HepG2 (cell line): ENCODE measurements around the gene TMEM183A. TPM values are rescaled to one million over a fixed set of nuclear protein-coding genes. Genes with fewer than 3 reads are reported as not detected.

ENCODE experiments used
- ATAC-seq: fragments of 200-7000 bp; cut with Tn5 transposase; 3 replicates; pipeline ENCODE4 v1.9.1; 2020; ENCODE audit warnings: mild to moderate bottlenecking, moderate library complexity
- BruUV-seq: library from RNA; stranded (reverse); fragments of 400-500 nt; replicated peaks from 2 replicates; lab custom pipeline; 2021; lab: Mats Ljungman, UMichigan
- CTCF ChIA-PET: fragments of 300-600 bp; formaldehyde crosslinking; extraction: SDS; loops from one replicate; lab custom pipeline; 2021; ENCODE audit warnings: low total read pairs, inconsistent platforms, low intra/inter-chr PET ratio; lab: Yijun Ruan, JAX
- POLR2A ChIA-PET: fragments of 350-600 bp; sonication (Branson Sonifier 250); formaldehyde crosslinking; loops from one replicate; lab custom pipeline; 2020; ENCODE audit warnings: antibody characterized with exemption, inconsistent platforms; lab: Yijun Ruan, JAX
- DNase-seq: peaks from one replicate; pipeline ENCODE4 v3.0.0-alpha.2; 2015; ENCODE audit warnings: low spot score
- FAIRE-seq: peaks from 3 replicates; lab custom pipeline; 2011; peaks lifted over from hg19 to GRCh38; lab: Jason Lieb, UNC
- H2AFZ ChIP-seq: one replicate; pipeline ENCODE4 v1.6.1; 2011; ENCODE audit warnings: low read length, inconsistent platforms
- H3K27ac ChIP-seq: fragments of 300-600 bp; 3 replicates; pipeline ENCODE4 v1.8.0; 2011; ENCODE audit warnings: mixed run types, mild to moderate bottlenecking, mixed read lengths, low read length, inconsistent platforms; ENCODE audit not compliant: insufficient read depth; ENCODE audit errors: extremely low read length
- H3K27me3 ChIP-seq, 2 experiments: fragments of 200-600 bp in 1 of 2; 2 replicates in 1 of 2; 3 replicates in 1 of 2; pipeline versions ENCODE4 v1.6.0 to v1.8.0; 2011; ENCODE audit warnings: low read length in 2 of 2, mild to moderate bottlenecking in 2 of 2, moderate library complexity in 2 of 2, inconsistent platforms in 1 of 2; ENCODE audit not compliant: insufficient read depth in 2 of 2, control insufficient read depth in 1 of 2
- H3K36me3 ChIP-seq, 2 experiments: fragments of 200-600 bp in 1 of 2; replicated peaks in 1 of 2; 2 replicates in 1 of 2; 3 replicates in 1 of 2; pipeline versions ENCODE4 v1.5.1 to v1.8.0; 2011; ENCODE audit warnings: low read length in 2 of 2, inconsistent platforms in 1 of 2; ENCODE audit not compliant: insufficient read depth in 2 of 2, control insufficient read depth in 1 of 2
- H3K4me1 ChIP-seq: 2 replicates; pipeline ENCODE4 v1.5.1; 2012; ENCODE audit warnings: low read length, inconsistent platforms; ENCODE audit not compliant: insufficient read depth
- H3K4me2 ChIP-seq: 2 replicates; pipeline ENCODE4 v1.6.0; 2011; ENCODE audit warnings: low read depth, low read length, inconsistent platforms
- H3K4me3 ChIP-seq, 3 experiments: fragments of 200-600 bp in 1 of 3; sonication (generic), shearing (Covaris generic) in 1 of 3; replicated peaks in 1 of 3; 2 replicates each; pipeline ENCODE4 v1.5.1; 2011 to 2016; ENCODE audit warnings: low read length in 3 of 3, inconsistent platforms in 2 of 3, low read depth in 2 of 3, mild to moderate bottlenecking in 2 of 3, control low read depth in 1 of 3, mixed read lengths in 1 of 3; ENCODE audit not compliant: insufficient read depth in 1 of 3
- H3K79me2 ChIP-seq: one replicate; pipeline ENCODE4 v1.6.1; 2011; ENCODE audit warnings: low read length, inconsistent platforms; ENCODE audit not compliant: insufficient read depth
- H3K9ac ChIP-seq: 2 replicates; pipeline ENCODE4 v1.6.0; 2011; ENCODE audit warnings: mild to moderate bottlenecking, low read depth, low read length, inconsistent platforms; ENCODE audit not compliant: insufficient read depth
- H3K9me3 ChIP-seq: 2 replicates; pipeline ENCODE4 v1.5.1; 2012; ENCODE audit warnings: mild to moderate bottlenecking, low read length
- H4K20me1 ChIP-seq: 2 replicates; pipeline ENCODE4 v1.6.0; 2011; ENCODE audit warnings: inconsistent platforms, mild to moderate bottlenecking, low read length, moderate library complexity; ENCODE audit not compliant: insufficient read depth
- BORCS8-MEF2B ChIP-seq: sonication (generic); formaldehyde crosslinking; IDR thresholded peaks from 2 replicates; pipeline ENCODE4 v1.8.0; 2022; ENCODE audit warnings: mild to moderate bottlenecking, missing genetic modification reagents
- BRCA1 ChIP-seq: sonication (generic); formaldehyde crosslinking; IDR thresholded peaks from 2 replicates; pipeline ENCODE4 v1.4.0; 2020; ENCODE audit warnings: missing genetic modification reagents
- CHCHD3 ChIP-seq: sonication (generic); formaldehyde crosslinking; IDR thresholded peaks from 2 replicates; pipeline ENCODE4 v1.8.0; 2022; ENCODE audit warnings: mild to moderate bottlenecking, missing genetic modification reagents, moderate library complexity
- CREM ChIP-seq, 2 experiments: sonication (generic) in 1 of 2; formaldehyde crosslinking in 1 of 2; IDR thresholded peaks; 2 replicates each; pipeline versions ENCODE4 v1.4.0 to v1.6.1; 2016 to 2020; ENCODE audit warnings: antibody characterized with exemption in 1 of 2, mild to moderate bottlenecking in 1 of 2, missing genetic modification reagents in 1 of 2
- EHMT2 ChIP-seq: fragments of 200-600 bp; sonication (generic); IDR thresholded peaks from 2 replicates; pipeline ENCODE4 v1.7.0; 2017; ENCODE audit warnings: antibody characterized with exemption, low read depth, low read length, borderline replicate concordance
- FOXP1 ChIP-seq, 2 experiments: fragments of 450-650 bp in 1 of 2; IDR thresholded peaks; 2 replicates each; pipeline ENCODE4 v1.6.1; 2017 to 2018; ENCODE audit warnings: antibody characterized with exemption in 1 of 2
- GABPB1 ChIP-seq: IDR thresholded peaks from 2 replicates; pipeline ENCODE4 v1.6.1; 2016; ENCODE audit warnings: mild to moderate bottlenecking, missing genetic modification reagents, moderate library complexity, missing compliant biosample characterization
- ISX ChIP-seq: sonication (generic); formaldehyde crosslinking; conservative IDR thresholded peaks from 2 replicates; pipeline ENCODE4 v1.5.0; 2020; ENCODE audit warnings: missing genetic modification reagents
- MIER2 ChIP-seq: IDR thresholded peaks from 2 replicates; pipeline ENCODE4 v1.6.1; 2016; ENCODE audit warnings: missing biosample characterization, missing genetic modification reagents
- PCBP1 ChIP-seq: fragments of 200-400 bp; formaldehyde crosslinking; IDR thresholded peaks from 2 replicates; pipeline ENCODE4 v1.6.1; 2017; ENCODE audit warnings: mild to moderate bottlenecking, low read depth, low read length, borderline replicate concordance
- RARA ChIP-seq: IDR thresholded peaks from 2 replicates; pipeline ENCODE4 v1.6.1; 2016; ENCODE audit warnings: missing genetic modification reagents, missing compliant biosample characterization
- RFX3 ChIP-seq: IDR thresholded peaks from 2 replicates; pipeline ENCODE4 v1.6.1; 2016; ENCODE audit warnings: missing biosample characterization, missing genetic modification reagents
- SETDB1 ChIP-seq: sonication (generic); formaldehyde crosslinking; IDR thresholded peaks from 2 replicates; pipeline ENCODE4 v1.5.1; 2020; ENCODE audit warnings: missing genetic modification reagents, mild to moderate bottlenecking, borderline replicate concordance
- TMF1 ChIP-seq: sonication (generic); formaldehyde crosslinking; IDR thresholded peaks from 2 replicates; pipeline ENCODE4 v1.8.1; 2022; ENCODE audit warnings: low read depth, missing genetic modification reagents
- ZMYM4 ChIP-seq: sonication (generic); formaldehyde crosslinking; IDR thresholded peaks from 2 replicates; pipeline ENCODE4 v1.8.1; 2023; ENCODE audit warnings: mild to moderate bottlenecking, missing genetic modification reagents
- ZNF549 ChIP-seq: sonication (generic); formaldehyde crosslinking; IDR thresholded peaks from 2 replicates; pipeline ENCODE4 v1.5.0; 2020; ENCODE audit warnings: missing genetic modification reagents
- ZNF619 ChIP-seq: sonication (generic); formaldehyde crosslinking; IDR thresholded peaks from 2 replicates; pipeline ENCODE4 v1.4.0; 2020; ENCODE audit warnings: mild to moderate bottlenecking, missing genetic modification reagents
- WGBS: methylation state at CpG from one replicate; pipeline ENCODE4 v1.1.6; 2017; ENCODE audit warnings: low lambda C conversion rate; 5-methylcytosine and 5-hydroxymethylcytosine counted together
- in situ Hi-C: cut with HindIII; loops from 2 replicates; pipeline ENCODE4 v1.10.0; 2017; ENCODE audit warnings: low pct_unique_long_range_greater_than_20kb; ENCODE audit not compliant: extremely low pct_ligation_motif_present
- intact Hi-C: fragments of 100-400 bp; cut with micrococcal nuclease; formaldehyde crosslinking; loops from one replicate; pipeline ENCODE4 v1.10.0; 2022; ENCODE audit not compliant: unreplicated experiment
- polyA plus RNA-seq, 8 experiments: library from polyadenylated mRNA; depleted of rRNA in 3 of 8; stranded (reverse) in 7 of 8; unstranded in 1 of 8; fragments of >200 nt; fragmentation: Illumina TruSeq in 4 of 8; extraction: Trizol in 4 of 8; gene quantifications; 2 replicates each; pipeline versions ENCODE4 v1.2.1 to v1.2.3, GENCODE V29; 2011 to 2016; ENCODE audit warnings: low read depth in 4 of 8, missing spikeins in 1 of 8, mixed read lengths in 1 of 8; ENCODE audit not compliant: insufficient read depth in 1 of 8
- total RNA-seq, 5 experiments: library from RNA; depleted of rRNA; stranded (reverse); fragments of >200 nt; fragmentation: Illumina TruSeq; extraction: Trizol; gene quantifications; 2 replicates each; pipeline ENCODE4 v1.2.3, GENCODE V29; 2016; ENCODE audit warnings: low read depth in 1 of 5
- TF ChIP-seq, protein P1 (sequence below): sonication (generic); formaldehyde crosslinking; IDR thresholded peaks from 2 replicates; pipeline ENCODE4 v1.5.0; 2020; ENCODE audit warnings: mild to moderate bottlenecking, missing genetic modification reagents, borderline replicate concordance
- TF ChIP-seq, protein P2 (sequence below): sonication (generic); formaldehyde crosslinking; IDR thresholded peaks from 2 replicates; pipeline ENCODE4 v1.5.0; 2020; ENCODE audit warnings: missing genetic modification reagents
- TF ChIP-seq, protein P3 (sequence below): fragments of 450-650 bp; IDR thresholded peaks from 2 replicates; pipeline ENCODE4 v1.6.1; 2017

Gene TMEM183A
- total and polyA plus RNA-seq, 2 of the 13 experiments (the other 11 are each of a cell fraction or from before 2014, with no cell fraction given), result 59.7 to 82.0 TPM

DNA sequence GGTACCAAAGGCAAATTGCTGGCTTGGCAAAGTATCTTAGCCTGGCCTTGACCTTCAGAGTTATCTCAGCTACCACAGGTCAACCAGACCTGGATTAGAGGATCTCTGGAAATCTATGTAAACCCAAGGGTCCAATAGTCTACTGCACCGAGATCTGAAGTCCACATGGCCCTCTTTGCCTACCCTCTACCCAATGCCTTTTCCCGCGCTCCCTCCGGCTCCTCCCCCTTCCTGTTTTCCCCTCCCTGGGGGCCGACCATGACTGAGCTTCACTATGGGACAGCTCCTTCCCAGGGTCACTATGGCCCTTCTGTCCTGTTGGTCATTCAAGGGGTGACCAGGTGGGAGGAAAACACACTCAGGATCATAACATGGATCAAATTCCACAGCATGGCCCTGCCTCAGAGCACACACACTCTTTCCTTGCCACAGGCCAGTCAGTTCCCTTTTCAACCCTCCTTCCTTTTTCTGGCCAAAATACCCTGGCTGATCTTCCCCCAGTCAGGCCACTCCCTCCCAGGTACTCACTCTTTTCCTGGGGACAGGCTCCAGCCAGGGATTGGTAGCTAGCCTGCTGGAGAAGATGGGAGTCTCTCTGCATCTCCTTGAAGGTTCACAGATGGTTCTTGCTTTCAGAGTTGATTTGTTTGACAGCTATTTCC, 19.1 kb upstream of the TMEM183A start:
- ATAC-seq, result peak; percentile 50
- DNase-seq, result no peak
- Histone ChIP-seq H3K9ac (no peak overlapping the region), H3K79me2 (no peaks in the 10 kb centered on the region), H4K20me1 (no peaks in the 10 kb centered on the region), H3K4me1 (peaks cover 15% of the 10 kb centered on the region), H2AFZ (no peak overlapping the region), H3K27me3 (peaks cover 0 to 17% of the 10 kb centered on the region in 2 experiments; a peak in 3 of 5 replicates), H3K27ac (no peak overlapping the region), H3K4me3 (no peak overlapping the region; a peak in 1 of 6 replicates), H3K9me3 (no peaks in the 10 kb centered on the region), H3K4me2 (peak overlapping the region; percentile 8; the same call in 1 of the 2 replicates), H3K36me3 (no peaks in the 10 kb centered on the region)
- POLR2A ChIA-PET, result interaction anchor here (0.7 to 1.8 kb wide), 2 partner anchors 11 to 19 kb away, joined by 3 to 6 read pairs; partner anchors contain the start of gene TMEM183A
- WGBS, result 1% methylated on average over 5 of the region's 5 CpGs
- intact Hi-C loops (no loop called here), in situ Hi-C loops (no loop called here)
- no peak for FAIRE-seq
- CTCF ChIA-PET, result no interaction called here
- no TSS peak for BruUV-seq
- TF ChIP-seq BORCS8-MEF2B (CRISPR knock-in tag) (no peak), EHMT2 (no peak), CREM (IDR thresholded peaks at IDR 0.05) (no peak), CREM (CRISPR knock-in tag; IDR thresholded peaks at IDR 0.05) (no peak), GABPB1 (CRISPR knock-in tag) (peak; percentile 29; the same call in 1 of the 2 replicates), ZNF549 (CRISPR knock-in tag) (no peak), RARA (peak; percentile 43; the same call in 1 of the 2 replicates), CHCHD3 (no peak), ZMYM4 (CRISPR knock-in tag) (peak; percentile 28; the same call in 1 of the 2 replicates), MIER2 (no peak), SETDB1 (CRISPR knock-in tag) (no peak), BRCA1 (CRISPR knock-in tag) (no peak), ZNF619 (no peak), TMF1 (no peak), FOXP1 (IDR thresholded peaks at IDR 0.05) (no peak), FOXP1 (CRISPR knock-in tag; IDR thresholded peaks at IDR 0.05) (no peak), ISX (no peak), RFX3 (CRISPR knock-in tag) (no peak), PCBP1 (no peak)
- TF ChIP-seq, protein P1, sequence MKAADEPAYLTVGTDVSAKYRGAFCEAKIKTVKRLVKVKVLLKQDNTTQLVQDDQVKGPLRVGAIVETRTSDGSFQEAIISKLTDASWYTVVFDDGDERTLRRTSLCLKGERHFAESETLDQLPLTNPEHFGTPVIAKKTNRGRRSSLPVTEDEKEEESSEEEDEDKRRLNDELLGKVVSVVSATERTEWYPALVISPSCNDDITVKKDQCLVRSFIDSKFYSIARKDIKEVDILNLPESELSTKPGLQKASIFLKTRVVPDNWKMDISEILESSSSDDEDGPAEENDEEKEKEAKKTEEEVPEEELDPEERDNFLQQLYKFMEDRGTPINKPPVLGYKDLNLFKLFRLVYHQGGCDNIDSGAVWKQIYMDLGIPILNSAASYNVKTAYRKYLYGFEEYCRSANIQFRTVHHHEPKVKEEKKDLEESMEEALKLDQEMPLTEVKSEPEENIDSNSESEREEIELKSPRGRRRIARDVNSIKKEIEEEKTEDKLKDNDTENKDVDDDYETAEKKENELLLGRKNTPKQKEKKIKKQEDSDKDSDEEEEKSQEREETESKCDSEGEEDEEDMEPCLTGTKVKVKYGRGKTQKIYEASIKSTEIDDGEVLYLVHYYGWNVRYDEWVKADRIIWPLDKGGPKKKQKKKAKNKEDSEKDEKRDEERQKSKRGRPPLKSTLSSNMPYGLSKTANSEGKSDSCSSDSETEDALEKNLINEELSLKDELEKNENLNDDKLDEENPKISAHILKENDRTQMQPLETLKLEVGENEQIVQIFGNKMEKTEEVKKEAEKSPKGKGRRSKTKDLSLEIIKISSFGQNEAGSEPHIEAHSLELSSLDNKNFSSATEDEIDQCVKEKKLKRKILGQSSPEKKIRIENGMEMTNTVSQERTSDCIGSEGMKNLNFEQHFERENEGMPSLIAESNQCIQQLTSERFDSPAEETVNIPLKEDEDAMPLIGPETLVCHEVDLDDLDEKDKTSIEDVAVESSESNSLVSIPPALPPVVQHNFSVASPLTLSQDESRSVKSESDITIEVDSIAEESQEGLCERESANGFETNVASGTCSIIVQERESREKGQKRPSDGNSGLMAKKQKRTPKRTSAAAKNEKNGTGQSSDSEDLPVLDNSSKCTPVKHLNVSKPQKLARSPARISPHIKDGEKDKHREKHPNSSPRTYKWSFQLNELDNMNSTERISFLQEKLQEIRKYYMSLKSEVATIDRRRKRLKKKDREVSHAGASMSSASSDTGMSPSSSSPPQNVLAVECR (CRISPR knock-in tag), result no peak
- TF ChIP-seq, protein P2, sequence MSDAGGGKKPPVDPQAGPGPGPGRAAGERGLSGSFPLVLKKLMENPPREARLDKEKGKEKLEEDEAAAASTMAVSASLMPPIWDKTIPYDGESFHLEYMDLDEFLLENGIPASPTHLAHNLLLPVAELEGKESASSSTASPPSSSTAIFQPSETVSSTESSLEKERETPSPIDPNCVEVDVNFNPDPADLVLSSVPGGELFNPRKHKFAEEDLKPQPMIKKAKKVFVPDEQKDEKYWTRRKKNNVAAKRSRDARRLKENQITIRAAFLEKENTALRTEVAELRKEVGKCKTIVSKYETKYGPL (CRISPR knock-in tag), result no peak
- TF ChIP-seq, protein P3, sequence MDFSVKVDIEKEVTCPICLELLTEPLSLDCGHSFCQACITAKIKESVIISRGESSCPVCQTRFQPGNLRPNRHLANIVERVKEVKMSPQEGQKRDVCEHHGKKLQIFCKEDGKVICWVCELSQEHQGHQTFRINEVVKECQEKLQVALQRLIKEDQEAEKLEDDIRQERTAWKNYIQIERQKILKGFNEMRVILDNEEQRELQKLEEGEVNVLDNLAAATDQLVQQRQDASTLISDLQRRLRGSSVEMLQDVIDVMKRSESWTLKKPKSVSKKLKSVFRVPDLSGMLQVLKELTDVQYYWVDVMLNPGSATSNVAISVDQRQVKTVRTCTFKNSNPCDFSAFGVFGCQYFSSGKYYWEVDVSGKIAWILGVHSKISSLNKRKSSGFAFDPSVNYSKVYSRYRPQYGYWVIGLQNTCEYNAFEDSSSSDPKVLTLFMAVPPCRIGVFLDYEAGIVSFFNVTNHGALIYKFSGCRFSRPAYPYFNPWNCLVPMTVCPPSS, result no peak
